NCI-H1436 treated with DMSO at 0.1 percent for 48 hours (cell line): ENCODE data around the gene MAN2A2.
"Not testable (repeated sequence)": the region's sequence is repeated elsewhere in the genome, so short reads cannot be mapped to it uniquely, and the experiment has no call there.

Experiments used
- DNase-seq: peaks from one replicate; lab custom pipeline; 2025; lab: John Stamatoyannopoulos, UW

MAN2A2 gene

DNA sequence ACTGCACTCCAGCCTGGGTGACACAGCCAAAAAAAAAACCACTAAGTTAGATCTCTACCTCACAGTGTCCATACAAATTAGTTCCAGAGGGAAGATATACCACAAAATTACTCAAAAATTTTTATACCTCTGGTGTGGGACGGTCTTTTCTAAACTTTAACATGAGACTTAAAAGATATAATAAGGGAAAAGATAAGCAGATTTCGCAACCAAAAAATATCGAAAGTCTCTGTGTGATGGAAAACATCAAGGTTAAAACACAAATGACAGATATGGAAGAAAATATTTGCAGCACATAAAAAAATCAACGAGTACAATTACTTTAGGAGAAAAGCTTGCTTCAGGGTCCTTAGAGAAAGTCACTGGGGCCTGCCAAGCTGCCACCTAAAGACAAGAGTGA, 18.8 kb downstream of the MAN2A2 start:
- no peak for DNase-seq

DNA sequence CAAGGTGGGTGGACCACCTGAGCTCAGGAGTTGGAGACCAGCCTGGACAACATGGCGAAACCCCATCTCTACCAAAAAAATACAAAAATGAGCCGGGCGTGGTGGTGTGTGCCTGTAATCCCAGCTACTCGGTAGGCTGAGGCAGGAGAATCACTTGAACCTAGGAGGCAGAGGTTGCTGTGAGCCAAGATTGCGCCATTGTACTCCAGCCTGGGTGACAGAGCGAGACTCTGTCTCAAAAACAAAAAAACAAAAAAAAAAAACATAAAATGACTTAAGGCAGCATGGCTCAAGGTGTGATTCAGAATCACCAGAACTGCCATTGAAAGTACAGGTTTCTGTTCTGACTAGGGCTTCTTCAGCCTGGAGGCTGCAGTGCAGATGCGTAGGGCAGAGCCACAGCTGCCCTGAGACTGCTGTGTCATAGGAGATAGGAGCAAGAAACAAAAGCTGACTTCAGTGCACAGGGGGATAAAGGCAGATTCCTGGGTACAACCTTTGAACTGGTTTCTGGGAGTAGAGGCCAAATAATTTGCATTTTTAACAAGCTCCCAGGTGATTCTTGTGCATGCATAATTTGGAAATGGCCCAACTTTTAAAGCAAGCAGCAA, 19.7 kb downstream of the MAN2A2 start:
- DNase-seq = not testable (repeated sequence)

DNA sequence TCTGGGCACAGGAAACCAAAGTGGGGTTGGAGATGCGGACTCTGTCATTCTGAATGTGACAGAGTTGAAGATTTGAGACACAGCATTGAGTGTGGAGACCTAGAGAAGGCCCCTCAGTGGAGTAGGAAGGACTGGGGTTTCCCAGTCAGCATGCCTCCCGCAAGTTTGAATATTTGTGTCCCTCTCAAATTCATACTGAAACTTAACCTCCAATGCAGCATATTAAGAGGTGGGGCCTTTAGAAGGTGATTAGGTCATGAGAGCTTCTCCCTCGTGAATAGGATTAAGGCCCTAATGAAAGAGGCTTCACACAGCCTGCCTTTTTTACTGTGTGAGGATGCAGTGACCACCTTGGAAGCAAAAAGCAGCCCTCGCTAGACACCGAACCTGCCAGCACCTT, 21.3 kb downstream of the MAN2A2 start:
- no peak for DNase-seq

DNA sequence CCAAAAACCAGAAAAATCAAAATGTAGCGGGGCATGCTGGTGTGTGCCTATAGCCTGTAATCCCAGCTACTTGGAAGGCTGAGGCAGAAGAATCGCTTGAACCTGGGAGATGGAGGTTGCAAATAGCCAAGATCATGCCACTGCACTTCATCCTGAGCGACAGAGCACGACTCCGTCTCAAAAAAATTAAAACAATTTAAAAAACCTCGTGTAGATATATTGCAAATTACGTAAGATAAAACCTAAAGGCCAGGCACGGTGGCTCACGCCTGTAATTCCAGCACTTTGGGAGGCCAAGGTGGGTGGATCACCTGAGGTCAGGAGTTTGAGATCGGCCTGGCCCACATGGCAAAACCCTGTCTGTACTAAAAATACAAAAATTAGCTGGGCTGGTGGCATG, 23.7 kb downstream of the MAN2A2 start:
- DNase-seq = not testable (repeated sequence)

DNA sequence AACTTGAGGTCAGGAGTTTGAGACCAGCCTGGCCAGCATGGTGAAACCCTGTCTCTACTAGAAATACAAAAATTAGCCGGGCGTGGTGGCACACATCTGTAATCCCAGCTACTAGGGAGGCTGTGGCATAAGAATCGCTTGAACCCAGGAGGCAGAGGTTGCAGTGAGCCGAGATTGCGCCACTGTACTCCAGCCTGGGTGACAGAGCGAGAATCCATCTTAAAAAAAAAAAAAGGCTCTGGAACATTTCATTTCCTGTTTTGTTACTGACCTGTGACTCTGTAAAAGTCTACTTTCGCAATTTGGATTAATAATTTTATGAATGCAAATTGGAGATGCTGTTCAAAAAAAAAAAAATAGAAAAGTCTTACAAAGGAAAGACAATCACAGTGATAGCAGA, 25.0 kb downstream of the MAN2A2 start:
- DNase-seq = not testable (repeated sequence)

DNA sequence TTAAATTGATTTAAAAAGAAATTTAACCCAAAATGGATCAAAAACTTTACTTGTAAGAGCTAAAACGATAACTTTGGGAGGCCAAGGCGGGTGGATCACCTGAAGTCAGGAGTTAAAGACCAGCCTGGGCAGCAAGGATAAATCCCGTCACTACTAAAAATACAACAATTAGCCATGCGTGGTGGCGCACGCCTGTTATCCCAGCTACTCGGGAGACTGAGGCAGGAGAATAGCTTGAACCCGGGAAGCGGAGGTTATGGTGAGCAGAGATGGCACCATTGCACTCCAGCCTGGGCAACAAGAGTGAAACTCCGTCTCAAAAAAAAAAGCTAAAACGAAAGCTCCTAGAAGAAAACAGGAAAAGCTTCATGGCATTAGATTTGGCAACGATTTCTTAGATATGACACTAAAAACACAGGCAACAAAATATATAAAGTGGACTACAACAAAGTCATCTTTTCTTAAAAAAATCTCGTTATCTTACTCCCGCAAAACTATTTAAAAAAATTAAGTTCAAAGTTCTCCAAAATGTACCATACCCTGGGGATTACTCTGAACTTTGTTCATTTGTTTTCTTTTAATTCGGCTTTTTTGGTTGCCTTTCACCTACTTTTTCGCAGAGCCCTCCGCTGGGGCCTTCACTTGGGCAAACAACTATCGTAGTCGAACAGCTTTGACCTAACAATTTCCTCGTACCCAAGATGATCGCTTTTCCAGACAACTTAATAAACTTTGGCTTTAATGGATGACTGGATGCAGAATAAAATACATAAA, 26.3 kb downstream of the MAN2A2 start:
- no peak for DNase-seq

DNA sequence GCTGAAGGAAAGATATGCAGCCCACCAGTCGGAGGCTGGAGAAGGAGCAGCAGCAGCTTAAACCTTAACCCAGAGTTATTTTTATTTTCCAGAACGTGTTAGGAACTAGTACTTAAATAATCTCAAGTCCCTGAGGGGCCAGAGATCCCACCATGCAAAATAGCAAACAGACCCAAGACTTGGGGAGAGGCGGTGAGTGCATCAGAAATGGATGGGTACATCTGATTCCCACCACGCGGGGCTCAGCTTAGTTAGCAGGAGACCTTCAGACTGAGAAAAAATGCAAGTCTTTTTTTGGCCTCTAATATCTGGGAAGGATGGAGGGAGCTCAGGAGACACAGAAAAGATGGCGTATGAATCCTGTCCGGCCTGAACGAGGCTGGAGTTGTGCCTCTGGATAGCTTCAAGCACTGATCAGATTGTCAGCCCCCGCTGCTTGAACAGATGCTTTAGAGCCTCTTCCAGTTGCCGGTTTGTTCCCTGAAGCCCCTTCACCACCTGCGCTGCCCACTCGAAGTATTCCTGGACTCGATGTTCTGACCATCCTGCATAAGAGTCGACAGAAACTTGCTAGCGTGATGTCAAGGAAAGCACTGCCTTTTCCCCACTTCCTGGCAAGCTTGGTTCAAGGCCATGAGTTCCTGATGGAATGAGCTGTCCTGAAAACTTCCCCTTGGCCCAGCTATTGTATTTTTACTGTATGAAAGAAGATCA, 27.9 kb downstream of the MAN2A2 start:
- no peak for DNase-seq

DNA sequence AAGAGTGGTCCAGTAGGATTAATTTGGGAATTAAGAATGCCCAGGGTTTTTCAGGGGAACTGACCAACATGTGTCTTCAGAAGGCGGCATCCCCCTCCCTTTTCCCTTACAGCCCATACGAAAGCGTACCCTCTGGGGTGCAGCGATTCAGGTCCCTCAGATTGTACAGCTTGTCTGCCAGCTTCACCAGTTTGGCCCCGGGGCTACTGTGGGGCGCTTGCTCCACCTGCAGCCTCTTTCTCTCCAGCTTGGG, 28.4 kb downstream of the MAN2A2 start:
- no peak for DNase-seq

DNA sequence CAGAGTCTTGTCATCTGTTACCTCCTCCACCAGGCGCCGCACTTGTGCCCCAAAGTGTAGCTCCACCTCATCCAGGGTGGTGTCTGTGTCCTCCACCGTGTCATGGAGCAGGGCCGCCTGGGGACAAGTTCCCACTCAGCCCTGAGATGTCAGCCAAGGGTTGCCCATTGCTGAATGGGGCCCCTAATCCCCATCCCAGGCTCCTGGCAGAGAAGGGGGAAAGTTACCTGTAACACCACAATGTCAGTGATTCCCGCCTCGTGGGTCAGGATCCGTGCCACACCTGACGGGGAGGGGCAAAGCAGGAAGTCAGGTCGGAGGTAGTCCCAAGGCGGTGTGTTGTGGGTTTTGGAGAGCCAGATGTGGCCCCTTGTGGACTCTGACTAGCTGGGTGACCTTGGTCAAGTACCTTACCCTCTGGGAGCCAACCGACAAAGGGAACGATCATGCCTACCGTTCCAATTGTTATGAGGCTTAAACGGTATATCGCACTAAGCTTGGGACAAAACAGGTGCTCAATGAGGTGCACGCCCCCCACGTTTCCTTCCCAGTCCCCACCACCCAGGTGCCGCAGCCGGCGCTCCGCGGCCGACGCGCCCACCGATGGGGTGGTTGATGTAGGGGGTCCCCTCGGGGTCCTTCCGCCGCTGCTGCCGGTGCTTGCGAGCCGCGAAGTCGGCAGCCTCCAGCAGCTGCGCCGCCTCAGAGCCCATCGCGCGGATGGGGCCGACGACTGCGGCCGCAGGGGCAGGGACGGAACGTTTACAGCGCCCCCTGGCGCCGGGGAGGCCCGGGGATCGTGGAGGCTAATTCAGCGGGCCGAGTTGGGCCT, 28.9 kb downstream of the MAN2A2 start, which contains the start of gene HDDC3:
HDDC3 (minus strand) TSS at position 722 of the 832 bp plus-strand sequence; CDS start at position 713, 9 bp downstream.
- peak; percentile 59 for DNase-seq

DNA sequence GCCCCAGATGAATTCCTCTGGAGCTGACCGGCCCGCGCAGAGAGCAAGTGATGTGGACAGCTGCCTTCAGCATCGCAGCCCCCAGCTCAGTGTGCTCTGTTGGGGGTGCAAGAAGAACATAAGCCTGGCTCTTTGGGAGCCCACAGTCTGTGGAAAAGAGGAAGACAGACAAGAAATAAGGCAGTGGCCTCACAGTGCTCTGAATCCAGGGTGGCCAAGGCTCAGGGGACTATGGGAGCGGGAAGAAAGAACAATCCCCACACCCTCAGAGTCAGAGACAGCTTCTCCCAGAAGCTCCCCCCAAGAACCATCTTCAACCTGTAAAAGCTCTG, 29.5 kb downstream of the MAN2A2 start:
- DNase-seq = no peak

DNA sequence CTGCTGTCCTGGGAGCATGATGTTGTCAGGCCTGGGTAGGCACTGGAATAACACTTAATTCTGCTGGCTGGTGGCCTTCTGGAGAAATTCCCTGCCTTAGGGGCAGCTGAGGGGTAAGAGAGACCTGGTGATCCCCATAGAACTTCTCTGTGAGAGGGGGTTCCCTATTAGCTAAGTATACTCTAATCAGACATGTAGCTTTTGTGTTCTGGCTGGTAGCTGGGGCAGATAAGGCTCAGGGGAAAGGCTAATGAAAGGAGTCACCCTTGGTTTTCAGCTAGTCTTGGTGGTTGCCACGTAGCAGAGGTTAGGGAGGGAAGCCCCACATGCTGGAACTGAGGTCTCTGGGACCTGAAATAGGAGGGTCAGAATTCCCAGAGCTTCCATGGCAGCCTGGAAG, 30.2 kb downstream of the MAN2A2 start:
- DNase-seq = no peak

DNA sequence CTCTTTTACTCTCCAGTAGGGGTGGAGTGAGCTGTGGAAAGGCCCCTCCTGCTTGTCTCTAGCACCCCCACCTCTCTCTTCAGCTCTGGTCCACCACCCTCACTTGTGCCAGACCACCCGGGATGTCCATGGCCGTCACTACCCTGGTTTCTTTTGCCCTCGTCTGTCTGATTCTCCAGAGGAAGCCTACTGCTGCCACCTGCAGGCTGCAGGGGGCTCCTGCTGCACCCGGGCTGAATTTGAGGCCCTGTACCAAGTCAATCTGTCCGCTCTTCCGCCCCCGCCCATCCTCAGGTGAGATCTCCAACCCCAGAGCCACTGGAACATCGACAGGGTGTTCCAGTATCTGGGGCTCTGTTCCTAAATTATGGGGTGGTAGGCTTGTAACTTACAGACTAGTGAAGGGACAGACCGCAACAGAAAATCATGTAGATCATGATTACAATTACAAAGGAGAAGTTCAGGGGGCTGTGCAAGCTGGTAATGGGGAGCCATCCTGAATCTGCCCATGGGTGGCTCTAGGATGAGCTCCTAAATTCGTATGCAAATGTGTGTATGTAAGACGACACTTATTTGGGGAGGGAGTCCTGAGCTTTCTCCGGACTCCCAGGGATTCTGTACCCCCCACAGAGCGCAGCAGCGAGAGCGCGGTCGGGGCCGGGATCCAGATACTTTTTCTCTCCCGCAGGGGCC, 31.3 kb downstream of the MAN2A2 start:
- peak; percentile 56 for DNase-seq

DNA sequence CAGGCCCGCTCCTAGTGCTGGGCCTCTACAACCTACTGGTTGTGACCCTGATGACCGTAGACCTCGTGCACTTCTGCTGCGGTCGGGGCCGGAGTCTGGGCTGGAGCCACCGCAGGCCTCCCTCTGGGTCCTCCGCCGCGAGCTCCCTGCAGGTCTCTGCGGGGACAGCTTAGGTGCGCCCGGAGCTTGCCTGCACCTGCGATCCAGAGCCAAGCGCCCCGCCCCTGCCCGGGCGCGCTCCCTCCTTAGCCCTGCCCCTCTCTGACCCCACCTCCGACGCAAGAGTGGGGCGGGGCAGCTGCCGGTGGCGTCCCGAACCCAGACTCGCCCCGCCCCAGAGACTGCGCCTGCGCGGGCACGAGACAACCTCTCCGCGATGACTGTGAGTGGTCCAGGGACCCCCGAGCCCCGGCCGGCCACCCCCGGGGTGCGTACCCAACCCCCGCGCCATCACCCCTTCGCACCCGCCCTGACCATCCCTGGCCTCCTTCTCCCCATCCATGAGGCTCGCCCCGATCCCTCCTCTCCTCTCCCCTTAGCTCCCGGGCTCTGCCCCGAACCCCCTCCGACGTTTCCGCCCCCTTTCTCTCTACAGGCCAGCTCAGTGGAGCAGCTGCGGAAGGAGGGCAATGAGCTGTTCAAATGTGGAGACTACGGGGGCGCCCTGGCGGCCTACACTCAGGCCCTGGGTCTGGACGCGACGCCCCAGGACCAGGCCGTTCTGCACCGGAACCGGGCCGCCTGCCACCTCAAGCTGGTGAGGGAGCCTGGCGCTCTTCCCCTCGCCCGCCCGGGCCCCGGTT, 32.0 kb downstream of the MAN2A2 start, which contains the start of gene UNC45A:
UNC45A (plus strand) TSS at position 337 of the 803 bp plus-strand sequence; CDS start at position 377, 40 bp downstream.
- DNase-seq = peak; percentile 34

DNA sequence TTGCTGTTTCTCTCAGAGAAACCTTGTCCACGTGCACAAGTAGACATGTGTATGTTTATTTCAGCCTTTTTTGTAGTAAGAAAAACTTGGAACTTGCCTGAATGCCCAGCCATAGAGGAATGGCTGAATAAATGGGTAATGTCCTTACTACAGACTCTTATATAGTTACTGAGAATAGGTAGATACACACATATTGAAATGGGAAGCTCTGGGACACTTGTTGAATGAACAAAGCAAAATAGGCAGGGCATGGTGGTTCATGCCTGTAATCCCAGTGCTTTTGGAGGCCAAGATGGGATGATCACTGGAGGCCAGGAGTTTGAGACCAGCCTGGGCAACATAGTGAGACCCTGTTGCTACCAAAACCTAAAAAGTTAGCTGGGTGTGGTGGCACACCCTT, 33.7 kb downstream of the MAN2A2 start:
- DNase-seq = no peak

DNA sequence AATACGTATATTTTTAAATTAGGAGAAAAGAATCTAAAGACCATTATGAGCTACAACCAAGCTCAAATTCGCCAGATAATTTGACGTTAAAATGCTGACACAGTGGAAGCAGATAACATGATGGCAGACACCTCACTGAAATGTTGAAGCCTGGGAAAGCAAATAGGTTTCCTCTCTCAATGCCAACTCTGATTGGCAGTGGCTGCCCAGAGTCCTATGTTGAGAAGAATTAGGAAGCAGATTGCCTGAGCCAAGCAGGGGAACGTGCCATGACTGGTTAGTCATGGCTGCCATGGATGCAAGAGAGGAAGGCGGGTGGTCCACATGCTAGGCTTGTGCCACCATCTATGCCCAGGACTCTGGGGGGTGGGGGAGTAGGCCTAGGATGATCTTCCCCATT, 35.2 kb downstream of the MAN2A2 start:
- no peak for DNase-seq

DNA sequence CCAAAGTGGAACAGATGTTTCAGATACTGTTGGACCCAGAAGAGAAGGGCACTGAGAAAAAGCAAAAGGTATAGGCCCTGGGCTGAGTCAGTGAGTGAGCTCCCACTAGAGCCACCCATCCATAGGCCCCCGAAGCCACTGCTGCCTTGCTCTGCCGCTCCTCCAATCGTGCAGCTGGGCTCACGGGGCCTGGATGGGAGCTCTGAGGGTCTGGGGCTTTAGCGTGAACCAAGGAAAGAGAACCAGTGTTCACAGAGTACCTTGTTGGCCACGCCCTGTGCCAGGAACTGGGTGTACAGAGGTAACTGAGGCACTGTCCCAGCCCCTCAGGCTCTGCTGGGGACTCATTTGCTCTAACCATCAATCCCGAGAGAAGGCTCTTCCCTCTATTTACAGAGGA, 36.7 kb downstream of the MAN2A2 start:
- no peak for DNase-seq

DNA sequence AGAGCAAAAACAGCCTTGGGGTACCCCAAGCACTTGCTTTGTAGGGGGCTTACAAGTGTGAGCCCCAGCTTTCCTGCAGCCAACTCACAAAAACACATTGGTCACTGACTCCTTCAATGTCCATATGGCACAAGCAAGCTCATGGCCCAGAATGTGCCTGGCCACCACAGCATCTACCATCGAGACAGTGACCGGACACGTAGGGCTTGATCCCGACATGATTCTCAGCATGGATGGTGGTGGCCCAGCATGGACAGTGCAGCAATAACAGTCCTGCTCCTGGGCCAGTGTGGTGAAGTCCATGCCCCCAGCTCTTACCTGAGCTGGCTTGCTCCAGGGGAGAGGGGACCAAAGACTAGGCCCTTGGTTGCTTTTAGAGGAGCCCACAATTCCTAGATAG, 37.9 kb downstream of the MAN2A2 start:
- no peak for DNase-seq

DNA sequence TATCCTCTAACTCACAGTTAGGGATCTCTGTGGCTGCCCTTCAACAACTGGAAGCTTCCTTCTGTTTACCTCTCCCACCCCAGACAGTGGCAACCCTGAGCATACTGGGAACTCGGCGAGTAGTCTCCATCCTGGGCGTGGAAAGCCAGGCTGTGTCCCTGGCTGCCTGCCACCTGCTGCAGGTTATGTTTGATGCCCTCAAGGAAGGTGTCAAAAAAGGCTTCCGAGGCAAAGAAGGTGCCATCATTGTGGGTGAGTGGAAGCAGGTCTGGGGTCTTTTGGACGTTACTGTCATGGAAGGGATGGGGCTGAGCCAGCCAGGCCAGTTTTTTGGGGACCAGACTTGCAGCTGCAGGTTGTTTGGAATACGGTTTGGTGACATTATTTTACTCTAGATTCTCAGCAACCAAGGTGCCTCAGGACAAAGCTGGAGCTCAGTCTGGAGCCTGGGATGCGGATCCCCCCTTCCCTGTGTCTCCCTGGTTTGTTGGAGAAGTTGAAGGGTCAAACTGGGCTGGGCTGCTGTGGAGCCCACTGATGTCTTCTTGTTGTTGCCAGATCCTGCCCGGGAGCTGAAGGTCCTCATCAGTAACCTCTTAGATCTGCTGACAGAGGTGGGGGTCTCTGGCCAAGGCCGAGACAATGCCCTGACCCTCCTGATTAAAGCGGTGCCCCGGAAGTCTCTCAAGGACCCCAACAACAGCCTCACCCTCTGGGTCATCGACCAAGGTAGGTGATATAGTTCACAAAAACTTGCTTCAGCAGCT, 39.4 kb downstream of the MAN2A2 start:
- no peak for DNase-seq

DNA sequence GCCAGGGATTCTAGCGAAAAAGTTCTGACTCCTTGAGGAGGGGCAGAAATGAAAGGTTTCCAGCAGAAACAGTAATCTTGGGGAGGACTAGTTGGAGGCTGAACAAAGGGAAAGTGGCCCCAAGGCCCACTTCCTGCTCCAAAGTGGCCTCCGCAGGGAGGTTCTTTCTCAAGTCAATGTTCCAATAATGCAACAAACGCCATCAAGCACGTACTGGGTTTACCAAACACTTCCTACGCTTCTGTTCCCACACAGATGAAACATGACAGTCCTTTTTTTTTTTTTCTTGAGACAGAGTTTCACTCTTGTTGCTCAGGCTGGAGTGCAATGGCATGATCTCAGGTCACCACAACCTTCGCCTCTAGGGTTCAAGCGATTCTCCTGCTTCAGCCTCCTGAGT, 42.0 kb downstream of the MAN2A2 start:
- DNase-seq = no peak

DNA sequence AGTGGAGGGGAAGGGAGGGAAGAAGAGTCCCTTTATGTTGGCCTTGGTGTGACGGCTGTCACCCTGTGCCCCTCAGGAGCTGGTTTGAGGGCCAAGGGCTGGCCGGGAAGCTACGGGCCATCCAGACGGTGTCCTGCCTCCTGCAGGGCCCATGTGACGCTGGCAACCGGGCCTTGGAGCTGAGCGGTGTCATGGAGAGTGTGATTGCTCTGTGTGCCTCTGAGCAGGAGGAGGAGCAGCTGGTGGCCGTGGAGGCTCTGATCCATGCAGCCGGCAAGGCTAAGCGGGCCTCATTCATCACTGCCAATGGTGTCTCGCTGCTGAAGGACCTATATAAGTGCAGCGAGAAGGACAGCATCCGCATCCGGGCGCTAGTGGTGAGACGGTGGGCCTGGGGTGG, 43.4 kb downstream of the MAN2A2 start:
- DNase-seq = no peak
